Activated CD4-positive, alpha-beta T cell treated with anti-CD3 and anti-CD28 coated beads, Interleukin-2, amount 50 U/mL, for 1 hour (primary cell): ENCODE measurements around the gene PTPN7.
"Not testable (repeated sequence)": the region's sequence is repeated elsewhere in the genome, so short reads cannot be mapped to it uniquely, and the experiment has no call there.

Experiments
- DNase-seq: peaks from one replicate; pipeline ENCODE4 v3.0.0-alpha.2; 2020

Gene PTPN7

DNA sequence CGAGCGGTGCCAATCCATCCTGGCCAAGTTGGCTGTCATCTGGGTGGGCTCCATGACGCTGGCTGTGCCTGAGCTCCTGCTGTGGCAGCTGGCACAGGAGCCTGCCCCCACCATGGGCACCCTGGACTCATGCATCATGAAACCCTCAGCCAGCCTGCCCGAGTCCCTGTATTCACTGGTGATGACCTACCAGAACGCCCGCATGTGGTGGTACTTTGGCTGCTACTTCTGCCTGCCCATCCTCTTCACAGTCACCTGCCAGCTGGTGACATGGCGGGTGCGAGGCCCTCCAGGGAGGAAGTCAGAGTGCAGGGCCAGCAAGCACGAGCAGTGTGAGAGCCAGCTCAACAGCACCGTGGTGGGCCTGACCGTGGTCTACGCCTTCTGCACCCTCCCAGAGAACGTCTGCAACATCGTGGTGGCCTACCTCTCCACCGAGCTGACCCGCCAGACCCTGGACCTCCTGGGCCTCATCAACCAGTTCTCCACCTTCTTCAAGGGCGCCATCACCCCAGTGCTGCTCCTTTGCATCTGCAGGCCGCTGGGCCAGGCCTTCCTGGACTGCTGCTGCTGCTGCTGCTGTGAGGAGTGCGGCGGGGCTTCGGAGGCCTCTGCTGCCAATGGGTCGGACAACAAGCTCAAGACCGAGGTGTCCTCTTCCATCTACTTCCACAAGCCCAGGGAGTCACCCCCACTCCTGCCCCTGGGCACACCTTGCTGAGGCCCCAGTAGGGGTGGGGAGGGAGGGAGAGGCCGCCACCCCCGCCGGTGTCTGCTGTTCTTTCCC is 32.4 kb downstream of the PTPN7 start:
- DNase-seq = no peak

DNA sequence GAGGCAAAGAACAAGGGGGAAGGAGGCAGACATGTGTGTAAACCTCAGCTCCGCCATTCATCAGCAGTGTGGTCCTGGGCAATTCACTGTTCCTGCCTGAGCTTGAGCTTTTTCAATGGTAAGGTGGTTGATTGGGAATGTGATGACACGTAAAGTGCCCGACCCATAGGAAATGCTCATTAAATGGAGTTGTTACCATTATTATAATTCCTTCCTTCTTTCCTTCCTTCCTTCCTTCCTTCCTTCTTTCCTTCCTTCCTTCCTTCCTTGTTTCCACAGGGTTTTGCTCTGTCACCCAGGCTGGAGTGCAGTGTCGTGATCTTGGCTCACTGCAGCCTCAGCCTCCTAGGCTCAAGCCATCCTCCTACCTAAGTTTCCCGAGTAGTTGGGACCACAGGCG is 33.3 kb downstream of the PTPN7 start:
- no peak for DNase-seq

DNA sequence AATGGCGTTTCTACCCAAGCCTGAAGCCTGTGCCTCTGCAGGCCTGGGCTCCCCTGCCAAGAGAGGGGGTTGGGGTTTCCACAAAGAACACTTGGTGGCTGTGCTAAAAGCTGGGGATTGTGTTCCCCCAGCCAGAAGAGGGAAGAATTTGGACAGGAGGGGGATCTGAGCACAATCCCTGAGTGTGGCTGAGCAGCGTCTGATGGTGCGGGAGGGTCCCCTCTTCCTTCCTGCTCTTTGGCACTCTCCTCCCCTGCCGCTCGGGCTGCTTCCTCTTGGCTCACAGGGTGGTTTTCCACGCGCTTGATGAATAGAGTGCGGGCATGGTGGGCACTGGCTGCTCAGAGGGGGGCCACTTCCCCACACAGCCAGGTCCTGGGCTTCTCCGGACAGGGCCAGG is 34.0 kb downstream of the PTPN7 start:
- no peak for DNase-seq

DNA sequence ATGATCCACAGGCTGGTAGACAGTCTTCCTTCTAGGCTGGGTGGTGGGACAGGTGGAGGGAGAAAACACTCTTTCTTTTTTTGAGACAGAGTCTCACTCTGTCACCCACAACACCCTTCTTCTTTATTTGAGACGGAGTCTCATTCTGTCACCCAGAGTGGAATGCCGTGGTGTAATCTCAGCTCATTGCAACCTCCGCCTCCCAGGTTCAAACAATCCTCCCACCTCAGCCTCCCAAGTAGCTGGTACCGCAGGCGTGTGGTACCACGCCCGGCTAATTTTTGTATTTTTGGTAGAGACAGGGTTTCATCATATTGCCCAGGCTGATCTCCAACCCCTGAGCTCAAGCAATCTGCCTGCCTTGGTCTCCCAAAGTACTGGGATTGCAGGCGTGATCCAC is 34.8 kb downstream of the PTPN7 start:
- DNase-seq = no peak

DNA sequence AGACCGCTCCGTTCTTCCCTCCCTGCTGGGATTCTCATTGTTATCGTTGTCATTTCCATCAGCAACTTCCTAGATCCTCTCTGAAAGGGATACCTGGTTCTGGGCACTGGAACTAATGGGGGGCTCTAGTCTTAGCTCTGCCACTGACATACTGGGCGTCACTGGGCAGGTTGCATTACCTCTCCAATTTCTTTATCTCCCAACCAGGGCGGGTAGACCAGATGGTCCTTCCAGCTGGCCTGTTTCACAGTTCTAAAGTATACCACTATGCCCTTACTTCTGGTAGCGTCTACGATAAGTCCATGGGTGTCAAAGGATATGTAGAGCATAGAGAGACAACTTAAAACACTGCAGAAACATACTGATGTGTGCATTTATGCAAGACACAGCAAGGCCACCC is 36.3 kb downstream of the PTPN7 start:
- DNase-seq = no peak

DNA sequence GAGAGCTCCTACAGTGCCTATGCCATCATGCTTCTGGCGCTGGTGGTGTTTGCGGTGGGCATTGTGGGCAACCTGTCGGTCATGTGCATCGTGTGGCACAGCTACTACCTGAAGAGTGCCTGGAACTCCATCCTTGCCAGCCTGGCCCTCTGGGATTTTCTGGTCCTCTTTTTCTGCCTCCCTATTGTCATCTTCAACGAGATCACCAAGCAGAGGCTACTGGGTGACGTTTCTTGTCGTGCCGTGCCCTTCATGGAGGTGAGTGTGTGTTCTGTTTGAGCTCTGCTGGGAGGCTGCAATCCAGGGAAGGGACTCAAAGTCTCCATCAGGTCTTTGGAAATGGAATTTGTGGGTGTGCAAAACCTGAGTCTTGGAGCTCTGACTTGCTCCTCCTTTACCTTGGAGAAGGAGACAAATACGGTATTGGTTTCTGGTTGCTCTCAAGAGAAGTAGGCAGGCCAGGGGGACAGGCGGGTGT is 37.0 kb downstream of the PTPN7 start:
- DNase-seq = no peak

DNA sequence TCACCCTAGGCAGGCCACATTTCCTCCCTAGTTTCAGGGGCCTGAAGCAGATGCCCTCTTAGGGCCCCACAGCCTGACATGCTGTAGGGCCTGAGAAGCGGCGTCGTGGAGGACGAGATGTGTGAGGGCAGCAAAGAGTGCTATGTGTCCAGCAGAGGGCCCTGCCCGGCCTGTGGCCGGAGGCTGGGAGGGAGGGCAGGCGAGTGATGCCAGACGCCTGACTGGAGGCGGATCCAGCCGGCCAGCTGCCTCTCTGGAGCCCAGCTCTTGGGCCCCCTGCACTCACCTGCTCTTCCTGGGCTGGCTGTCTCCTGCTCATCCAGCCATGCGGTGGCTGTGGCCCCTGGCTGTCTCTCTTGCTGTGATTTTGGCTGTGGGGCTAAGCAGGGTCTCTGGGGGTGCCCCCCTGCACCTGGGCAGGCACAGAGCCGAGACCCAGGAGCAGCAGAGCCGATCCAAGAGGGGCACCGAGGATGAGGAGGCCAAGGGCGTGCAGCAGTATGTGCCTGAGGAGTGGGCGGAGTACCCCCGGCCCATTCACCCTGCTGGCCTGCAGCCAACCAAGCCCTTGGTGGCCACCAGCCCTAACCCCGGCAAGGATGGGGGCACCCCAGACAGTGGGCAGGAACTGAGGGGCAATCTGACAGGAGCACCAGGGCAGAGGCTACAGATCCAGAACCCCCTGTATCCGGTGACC is 37.6 kb downstream of the PTPN7 start, which contains the start of gene GPR37L1:
Gene GPR37L1, plus strand, starts transcription at position 279 of the 697 bp plus-strand sequence. Its CDS starts 47 bp downstream, at position 326.
- DNase-seq = no peak

DNA sequence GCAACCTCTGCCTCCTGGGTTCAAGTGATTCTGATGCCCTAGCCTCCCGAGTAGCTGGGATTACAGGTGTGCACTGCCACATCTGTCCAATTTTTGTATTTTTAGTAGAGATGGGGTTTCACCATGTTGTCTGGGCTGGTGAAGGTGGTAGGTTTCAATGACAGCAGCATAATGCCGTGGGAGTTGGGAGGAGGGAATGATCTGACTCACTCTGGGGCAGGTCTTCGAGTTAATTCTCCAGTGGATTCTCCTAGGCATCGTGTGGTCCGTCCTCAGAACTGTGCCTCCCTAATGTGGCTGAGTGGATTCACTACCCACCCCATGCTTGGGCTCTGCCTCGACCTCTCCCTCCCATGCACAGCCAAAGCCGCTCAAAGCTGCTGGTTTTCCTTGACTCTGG is 39.4 kb downstream of the PTPN7 start:
- no peak for DNase-seq

DNA sequence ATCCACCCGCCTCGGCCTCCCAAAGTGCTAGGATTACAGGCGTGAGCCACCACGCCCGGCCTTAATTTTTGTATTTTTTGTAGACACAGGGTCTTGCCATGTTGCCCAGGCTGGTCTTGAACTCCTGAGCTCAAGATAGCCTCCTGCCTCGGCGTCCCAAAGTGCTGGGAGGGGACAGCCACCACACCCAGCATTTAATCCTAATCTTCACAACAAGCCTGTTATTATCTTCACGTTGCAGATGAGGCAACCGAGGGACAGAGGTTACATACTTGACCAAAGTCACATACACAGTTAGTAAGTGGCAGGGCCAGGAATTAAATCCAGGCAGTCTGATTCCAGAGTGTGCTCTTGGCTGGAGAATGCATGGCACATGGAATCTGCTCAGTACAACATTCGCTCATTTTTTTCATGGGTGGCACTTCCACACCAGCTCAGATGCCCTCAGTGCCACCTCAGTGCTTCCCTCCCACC is 42.5 kb downstream of the PTPN7 start:
- no peak for DNase-seq

DNA sequence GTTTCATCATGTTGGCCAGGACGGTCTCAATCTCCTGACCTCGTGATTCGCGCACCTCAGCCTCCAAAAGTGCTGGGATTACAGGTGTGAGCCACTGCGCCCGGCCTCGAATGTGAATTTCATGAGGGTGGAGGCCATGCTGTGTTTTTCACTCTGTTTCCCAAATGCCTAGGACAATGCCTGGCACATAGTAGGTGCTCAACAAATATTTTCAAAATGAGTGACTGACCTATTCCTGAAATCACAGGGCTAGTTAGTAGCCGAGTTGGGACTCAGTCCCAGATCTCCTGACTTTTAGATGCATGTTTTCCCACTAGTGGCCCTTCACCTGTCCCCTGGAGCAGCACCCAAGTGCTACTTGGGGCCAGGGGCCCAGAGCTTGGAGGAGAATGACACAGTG is 44.1 kb downstream of the PTPN7 start:
- DNase-seq = no peak

DNA sequence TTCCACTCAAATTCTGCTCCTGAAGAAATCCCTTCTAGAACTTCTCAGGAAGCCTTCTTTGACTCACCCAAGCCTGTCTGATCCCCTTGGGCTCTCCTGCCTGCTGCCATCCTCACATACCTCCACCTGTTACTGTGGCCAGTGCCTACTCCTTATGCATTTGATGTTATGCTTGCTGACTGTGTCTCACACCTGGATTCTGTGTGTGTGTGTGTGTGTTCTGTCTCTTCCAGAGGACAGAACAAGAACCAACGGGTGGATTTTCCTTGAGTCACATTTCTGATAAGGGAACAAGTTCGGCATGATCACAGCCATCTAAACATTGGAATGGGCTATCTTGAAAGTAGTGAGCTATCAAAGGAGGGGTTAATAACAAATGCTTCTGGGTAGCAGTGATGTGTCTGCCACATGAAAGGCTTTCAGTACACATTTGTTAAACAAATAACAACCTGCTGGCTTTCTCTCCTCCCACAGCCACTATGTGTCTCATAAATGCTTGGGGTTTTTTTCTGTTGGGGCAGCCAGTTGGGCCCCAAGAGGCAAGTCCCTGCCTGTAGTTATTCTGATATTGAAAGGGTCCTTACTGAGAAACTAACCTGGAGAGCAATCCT is 46.6 kb downstream of the PTPN7 start:
- no peak for DNase-seq

DNA sequence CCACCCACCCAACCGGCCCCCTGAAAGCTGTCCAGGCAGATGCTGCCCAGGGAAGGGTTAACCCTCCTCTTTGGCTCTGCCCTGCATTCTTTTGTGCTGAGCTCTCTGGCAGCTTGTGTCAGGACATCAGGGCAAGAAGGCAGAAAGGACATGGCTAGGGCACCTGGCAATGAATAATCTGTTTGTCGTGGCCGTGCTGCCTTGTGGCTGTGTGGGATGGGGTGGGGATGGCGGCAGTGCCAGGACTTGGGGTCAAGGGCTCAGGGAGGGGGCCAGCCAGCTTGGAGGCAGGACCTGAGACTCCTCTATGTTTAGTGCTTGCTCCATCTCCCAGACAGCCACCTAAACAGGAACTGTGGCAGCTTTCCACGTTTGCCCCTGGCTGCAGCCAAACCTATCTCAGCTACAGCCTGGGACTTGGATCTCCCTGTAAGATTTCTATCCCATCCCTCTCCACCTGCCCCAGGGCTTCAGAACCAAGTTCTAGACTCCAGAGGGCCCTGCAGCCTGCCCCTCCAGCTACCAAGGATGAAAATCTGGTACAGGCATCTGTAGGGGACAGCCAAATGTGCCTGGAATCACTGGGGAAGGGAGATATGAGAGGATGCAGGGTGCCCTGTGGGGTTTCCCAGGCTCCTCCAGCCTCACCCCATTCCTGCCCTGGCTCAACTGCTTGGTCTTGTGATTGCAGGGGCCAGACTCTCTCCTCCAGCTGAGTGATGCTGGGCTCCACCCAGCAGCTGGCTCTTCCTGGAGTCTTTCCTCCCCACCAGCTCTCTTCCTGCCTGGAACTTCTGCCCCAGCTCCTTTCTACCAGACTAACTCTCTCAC is 47.3 kb downstream of the PTPN7 start:
- DNase-seq = no peak

DNA sequence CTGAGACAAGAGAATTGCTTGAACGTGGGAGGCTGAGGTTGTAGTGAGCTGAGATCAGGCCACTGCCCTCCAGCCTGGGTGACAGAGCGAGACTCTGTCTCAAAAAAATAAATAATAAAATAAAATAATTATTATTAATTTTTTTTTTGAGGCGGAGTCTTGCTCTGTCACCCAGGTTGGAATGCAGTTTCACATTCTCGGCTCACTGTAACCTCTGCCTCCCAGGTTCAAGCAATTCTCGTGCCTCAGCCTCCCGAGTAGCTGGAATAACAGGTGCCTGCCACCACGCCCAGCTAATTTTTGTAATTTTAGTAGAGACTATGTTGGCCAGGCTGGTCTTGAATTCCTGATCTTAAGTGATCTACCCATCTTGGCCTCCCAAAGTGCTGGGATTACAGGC is 48.8 kb downstream of the PTPN7 start:
- not testable (repeated sequence) for DNase-seq

DNA sequence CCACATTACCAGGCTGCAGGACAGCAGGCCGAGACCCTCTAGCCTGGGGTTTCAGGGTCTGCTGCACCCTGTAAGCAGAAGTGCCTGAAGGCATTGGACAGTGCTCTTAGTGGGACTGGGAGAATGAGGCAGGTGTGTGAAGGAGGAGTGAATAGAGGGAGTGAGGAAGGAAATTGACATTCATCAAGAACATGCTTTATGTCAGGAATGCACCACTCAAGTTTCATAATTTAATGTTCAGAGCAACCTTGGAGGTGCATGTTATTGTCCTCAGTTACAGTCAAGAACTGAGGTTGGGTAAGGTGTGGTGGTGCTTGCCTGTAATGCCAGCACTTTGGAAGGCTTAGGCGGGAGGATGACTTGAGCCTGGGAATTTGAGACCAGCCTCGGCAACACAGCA is 49.4 kb downstream of the PTPN7 start:
- no peak for DNase-seq

DNA sequence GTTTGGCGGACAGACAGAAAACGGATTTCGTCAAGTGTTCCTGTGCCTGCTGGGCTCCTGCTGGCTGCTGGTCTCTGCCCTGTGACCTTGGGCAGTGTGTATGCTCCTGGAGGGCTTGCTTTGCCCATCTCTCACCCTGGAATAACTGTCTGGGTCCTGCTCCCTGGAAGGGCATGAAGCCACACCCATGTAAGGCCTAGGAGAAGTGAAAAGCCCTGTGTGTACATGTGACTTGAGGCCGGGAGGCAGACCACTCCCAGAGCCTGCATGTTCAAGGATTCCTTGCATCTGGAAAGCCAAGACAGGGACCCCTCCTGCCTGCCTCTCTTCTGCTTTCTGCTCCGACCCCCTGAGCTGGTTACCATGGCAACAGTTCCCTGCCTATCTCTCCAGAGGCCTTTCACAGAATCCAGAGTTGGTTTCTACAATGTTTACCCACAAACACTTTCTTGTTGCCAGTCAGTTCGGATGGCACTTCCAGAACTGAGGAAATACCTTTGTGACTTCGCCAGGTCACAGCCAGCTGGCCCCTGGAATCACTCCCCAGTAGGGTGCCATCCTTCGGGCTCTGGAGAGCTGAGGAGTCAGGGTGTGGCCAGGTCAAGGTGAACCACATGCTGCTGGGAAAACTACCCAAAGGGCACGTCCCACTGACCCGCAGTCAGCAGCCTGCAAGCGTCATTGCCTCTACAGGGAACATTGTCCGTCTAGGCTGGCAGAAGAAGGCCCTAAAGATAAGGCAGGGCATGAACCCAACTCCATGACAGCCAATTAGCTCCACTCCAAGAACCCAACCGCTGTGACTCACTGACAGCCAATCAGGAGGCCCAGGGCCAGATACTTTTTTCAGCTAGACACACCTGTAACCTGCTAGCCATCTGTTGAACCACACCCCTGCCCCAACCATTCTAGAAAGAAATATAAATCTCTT is 52.3 kb downstream of the PTPN7 start:
- DNase-seq = no peak

DNA sequence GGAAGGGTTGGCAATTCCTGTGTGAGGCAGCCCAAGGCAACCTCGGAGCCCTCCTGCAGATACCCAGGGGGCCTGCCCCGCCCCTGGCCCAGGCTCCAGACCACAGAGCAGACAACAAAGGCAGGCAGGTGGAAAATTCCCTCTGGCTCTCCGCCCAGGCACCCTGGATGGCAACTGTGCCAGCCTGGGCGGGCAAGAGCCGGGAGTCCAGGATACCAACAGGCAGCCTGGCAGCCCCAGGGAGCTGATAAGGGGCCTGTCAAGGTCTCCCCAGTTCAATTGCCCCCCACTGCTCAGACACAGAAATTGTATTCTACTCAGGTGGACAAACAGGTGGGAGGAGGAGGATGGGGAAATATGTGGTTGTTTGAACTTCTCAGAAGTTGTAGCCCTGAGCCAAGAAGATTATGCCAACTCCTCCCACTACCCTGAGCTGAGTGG is 53.1 kb downstream of the PTPN7 start:
- DNase-seq = no peak

DNA sequence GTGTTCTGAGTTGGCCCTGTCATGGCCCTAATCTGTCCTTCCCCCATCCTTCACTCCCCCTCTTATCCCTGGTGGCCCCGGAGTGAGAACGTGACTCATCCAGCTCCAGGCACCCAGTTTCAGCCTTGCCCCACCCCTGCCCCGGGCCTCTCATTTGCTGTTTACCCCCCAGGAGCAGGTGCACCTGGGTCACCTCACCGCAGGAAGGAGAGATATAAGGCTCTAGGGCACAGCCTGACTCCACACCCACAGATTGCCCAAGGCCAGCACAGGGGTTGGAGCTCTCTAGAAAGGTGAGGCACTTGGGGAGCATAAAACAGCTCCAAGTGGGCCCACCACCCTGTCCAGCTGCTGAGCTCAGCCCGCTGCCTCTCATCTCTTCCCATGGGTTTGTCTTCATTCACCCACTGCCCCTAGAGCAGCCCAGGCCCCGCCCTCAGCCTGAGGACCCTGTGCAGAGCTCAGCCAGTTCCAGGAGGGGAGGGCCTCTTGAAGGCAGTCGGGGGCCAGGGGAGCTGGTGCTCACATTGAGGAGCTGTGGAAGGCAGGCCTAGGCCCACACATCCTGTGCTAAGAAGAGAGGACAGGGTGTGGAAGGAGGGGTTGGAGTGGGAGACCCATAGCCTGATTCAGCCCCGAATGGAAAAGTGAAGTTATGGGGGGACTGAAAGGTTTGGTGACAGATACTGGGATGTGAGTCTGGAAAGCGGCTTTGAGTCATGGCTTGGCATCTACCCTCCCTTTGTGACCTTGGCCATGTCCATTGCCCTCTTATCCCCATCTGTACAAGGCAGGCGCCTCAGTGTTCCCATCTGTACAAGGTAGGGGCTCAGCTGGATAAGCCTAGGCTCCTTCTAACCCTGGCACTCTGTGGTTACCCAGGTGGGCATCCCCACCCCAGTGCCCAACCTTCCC is 53.8 kb downstream of the PTPN7 start:
- DNase-seq = no peak

DNA sequence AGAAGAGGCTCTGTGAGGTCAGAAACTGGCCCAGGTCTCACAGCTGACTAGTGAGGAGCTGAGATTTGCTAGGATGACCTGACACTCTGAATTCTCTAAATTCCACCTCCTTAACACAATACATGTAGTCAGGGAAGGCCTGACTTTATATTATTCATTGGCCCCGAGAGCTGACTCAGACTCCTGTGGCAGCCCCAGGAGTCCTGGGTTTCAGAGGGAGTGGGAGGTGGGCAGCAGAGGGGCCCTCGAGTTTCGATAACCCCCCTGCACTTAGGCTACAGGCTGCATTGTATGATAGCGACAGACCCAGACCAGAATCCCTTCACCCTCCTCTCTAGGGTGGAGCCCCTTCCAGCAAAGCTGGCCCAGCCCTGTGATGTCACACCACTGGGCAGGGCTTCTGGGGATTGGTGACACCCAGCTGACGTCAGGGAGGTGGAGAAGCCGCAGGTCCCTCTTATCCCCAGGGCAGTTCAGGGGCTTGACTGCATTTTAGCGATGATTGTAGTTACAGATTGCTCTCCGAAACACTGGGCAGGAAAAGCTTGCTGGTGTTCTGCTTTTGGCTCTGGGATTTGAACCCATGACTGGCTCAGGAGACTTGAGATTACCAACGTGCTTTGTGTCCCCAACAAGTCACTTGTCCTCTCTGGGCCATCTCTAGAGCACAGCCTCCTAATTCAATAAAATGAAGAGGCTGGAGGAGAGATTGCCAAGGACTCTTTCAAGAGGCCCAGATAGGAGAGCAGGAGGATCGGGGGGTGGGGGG is 54.6 kb downstream of the PTPN7 start:
- no peak for DNase-seq

DNA sequence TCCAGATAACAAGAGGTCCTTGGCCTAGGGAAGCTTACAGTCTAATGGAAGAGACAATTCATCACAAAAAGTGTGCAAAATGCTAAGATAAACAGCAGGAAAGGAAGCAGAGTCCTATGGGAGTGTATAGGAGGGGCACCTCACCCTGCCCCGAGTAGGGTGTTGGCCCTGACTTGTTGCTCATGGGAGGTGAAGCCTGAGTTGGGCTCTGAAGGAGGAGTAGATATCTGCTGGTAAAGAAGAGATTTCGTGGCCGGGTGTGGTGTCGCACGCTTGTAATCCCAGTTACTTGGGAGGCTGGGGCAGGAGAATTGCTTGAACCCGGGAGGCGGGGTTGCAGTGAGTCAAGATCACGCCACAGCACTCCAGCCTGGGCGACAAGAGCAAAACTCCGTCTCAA is 56.3 kb downstream of the PTPN7 start:
- DNase-seq = no peak

DNA sequence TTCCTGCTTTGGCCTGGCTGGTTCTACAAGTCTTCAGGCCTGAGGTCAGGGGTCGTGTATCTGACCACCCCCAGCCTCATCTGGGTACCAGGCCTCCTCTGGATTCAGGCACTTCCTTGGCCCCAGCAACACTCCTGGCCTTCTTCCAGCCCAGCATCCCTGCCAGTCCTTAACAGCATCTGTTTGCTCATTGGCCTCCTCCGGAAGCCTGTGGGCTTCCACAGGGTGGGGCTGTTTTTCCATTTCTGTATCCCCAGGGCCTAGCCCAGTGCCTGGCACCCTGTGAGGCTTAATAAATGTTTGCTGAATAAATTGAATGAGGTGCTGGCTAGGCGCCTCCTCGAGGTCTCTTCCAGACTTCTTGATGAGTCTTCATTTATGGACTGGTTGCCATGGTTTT is 59.2 kb downstream of the PTPN7 start:
- no peak for DNase-seq
